Mononuclear cell (primary cell): ENCODE measurements around the gene RAVER1. TPM values are rescaled to one million over a fixed set of nuclear protein-coding genes. Genes with fewer than 3 reads are reported as not detected.
"Not testable (repeated sequence)": the region's sequence is repeated elsewhere in the genome, so short reads cannot be mapped to it uniquely, and the experiment has no call there.

Experiments used
- H3K27me3 ChIP-seq: 2 replicates; pipeline ENCODE4 v1.6.0; 2011; ENCODE audit warnings: low read length, control low read depth; ENCODE audit not compliant: insufficient read depth
- H3K4me1 ChIP-seq: 2 replicates; pipeline ENCODE4 v1.5.1; 2011; ENCODE audit warnings: mild to moderate bottlenecking, low read length, control low read depth; ENCODE audit not compliant: insufficient read depth
- H3K4me3 ChIP-seq: 2 replicates; pipeline ENCODE4 v1.5.1; 2011; ENCODE audit warnings: mild to moderate bottlenecking, low read length, moderate library complexity
- H3K9me3 ChIP-seq: 2 replicates; pipeline ENCODE4 v1.5.1; 2011; ENCODE audit warnings: low read depth, mild to moderate bottlenecking, control low read depth, low read length
- total RNA-seq: library from RNA; depleted of rRNA; stranded (reverse); fragments of >200 nt; gene quantifications from one replicate; pipeline ENCODE4 v1.2.3, GENCODE V29; 2012

The RAVER1 gene, protein sequence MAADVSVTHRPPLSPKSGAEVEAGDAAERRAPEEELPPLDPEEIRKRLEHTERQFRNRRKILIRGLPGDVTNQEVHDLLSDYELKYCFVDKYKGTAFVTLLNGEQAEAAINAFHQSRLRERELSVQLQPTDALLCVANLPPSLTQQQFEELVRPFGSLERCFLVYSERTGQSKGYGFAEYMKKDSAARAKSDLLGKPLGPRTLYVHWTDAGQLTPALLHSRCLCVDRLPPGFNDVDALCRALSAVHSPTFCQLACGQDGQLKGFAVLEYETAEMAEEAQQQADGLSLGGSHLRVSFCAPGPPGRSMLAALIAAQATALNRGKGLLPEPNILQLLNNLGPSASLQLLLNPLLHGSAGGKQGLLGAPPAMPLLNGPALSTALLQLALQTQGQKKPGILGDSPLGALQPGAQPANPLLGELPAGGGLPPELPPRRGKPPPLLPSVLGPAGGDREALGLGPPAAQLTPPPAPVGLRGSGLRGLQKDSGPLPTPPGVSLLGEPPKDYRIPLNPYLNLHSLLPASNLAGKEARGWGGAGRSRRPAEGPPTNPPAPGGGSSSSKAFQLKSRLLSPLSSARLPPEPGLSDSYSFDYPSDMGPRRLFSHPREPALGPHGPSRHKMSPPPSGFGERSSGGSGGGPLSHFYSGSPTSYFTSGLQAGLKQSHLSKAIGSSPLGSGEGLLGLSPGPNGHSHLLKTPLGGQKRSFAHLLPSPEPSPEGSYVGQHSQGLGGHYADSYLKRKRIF
- 9.6 TPM for total RNA-seq

DNA sequence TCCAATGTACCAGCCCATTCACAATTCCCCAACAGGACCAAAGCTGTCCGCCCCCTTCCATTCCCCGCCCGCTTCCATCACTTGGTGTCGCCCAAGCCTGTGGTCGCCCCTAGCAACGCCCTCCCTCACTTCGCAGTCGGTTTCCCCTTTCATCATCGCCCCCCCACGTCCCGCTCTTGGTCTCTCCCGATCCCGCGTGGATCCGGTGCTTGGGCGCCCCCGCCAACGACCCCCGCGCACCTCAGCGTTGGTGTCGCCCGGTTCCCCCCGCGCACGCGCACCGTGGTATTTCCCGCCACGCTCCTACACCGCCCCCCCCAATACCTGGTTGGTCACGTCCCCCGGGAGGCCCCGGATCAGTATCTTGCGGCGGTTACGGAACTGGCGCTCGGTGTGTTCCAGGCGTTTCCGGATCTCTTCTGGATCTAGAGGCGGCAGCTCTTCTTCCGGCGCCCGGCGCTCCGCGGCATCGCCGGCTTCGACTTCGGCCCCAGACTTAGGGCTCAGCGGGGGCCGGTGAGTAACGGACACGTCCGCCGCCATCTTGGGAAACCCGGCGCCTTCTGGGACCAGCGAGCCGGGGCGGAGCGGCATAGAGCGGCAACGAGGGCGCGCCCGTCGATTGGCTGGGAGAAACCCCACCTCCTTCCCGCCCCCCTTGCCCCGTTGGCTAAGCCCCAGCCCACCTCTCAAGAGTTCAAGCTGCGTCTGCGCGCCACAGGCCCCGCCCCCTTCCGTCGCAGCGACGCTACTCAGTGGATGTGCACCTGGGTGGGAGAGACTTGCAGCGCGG is at the start of gene RAVER1:
TSS of gene RAVER1 (minus strand) at position 565 of the 793 bp plus-strand sequence. CDS start at position 543, 22 bp downstream.
- H3K9me3 ChIP-seq = no peaks in the 10 kb centered on the region
- peak within 1 kb of the TSS; percentile 86 for H3K4me3 ChIP-seq
- H3K4me1 ChIP-seq = peaks cover 49% of the 10 kb centered on the region
- no peaks in the 10 kb centered on the region for H3K27me3 ChIP-seq

DNA sequence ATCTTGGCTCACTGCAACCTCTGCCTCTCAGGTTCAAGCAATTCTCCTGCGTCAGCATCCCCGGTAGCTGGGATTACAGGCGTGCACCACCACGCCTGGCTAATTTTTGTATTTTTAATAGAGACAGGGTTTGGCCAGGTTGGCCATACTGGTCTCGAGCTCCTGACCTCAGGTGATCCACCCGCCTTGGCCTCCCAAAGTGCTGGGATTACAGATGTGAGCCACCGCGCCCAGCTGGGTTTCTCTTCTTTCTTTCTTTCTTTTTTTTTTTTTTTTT is 49.8 kb upstream of the RAVER1 start:
- not testable (repeated sequence) for H3K4me3 ChIP-seq, H3K9me3 ChIP-seq, H3K27me3 ChIP-seq
- H3K4me1 ChIP-seq = peaks cover 36% of the 10 kb centered on the region

DNA sequence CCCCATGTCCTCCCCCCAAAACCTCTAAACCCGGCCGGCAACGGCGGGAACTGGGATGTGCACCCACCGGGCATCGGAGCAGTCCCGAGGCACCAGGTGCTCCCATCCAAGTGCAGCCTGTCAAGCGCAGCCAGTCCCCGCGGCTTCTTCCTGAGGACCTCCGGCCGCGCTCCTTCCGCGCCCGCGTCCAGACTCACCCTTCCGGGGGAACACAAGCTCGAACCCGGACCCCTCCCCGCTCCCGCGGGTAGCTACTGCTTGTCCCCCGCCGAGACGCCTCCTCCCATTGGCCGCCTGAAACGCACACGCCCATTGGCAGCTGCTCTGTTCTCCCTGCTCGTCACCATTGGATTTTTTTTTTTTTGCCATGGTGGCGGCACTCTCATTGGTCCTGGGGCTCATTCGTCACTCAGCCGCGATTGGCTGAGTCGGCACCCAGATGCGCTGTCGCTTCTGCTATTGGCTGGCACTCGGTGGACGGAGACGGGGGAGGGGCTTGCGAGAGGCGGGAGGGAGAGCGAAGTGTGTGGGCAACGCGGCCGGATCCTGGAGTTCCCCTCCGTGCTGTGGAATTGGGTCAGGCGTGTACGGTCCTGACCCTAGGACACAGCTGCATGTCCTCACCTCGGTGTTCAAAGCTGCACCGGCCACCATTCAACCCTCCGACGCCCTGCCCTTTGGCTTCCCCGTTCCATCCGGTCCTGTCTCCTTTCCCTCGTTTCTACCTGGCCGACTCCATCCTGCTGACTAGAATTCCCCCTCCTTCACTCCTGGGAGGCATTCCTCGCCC is 47.2 kb upstream of the RAVER1 start, which contains the start of gene TYK2:
TSS of gene TYK2 (minus strand) at position 260 of the 790 bp plus-strand sequence. CDS start 2,166 bp downstream, outside the sequence.
- Histone ChIP-seq H3K9me3 (no peaks in the 10 kb centered on the region), H3K27me3 (no peaks in the 10 kb centered on the region), H3K4me1 (peaks cover 37% of the 10 kb centered on the region), H3K4me3 (peak within 1 kb of the TSS; percentile 98)

DNA sequence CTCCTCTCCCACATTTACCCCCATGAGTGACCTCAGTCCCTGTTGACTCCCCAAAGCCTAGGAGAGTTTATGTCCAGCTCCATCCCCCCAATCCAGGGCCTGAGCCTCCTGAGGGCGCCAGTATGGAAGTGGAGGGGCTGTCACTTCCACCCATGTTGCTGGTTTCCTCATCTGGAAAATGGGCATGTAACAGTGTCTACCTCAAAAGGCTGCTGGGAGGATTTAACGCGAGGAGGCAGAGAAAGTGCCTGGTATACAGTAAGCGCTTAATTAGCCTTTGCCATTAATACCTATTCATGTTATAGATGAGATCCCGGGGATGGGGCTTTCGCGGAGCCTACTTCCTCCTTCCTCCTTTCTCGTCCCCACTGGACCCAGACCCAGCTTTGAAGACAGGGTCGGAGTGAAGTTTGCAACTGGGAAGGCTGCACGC is 46.6 kb upstream of the RAVER1 start:
- H3K9me3 ChIP-seq = no peaks in the 10 kb centered on the region
- no peaks in the 10 kb centered on the region for H3K27me3 ChIP-seq
- H3K4me3 ChIP-seq = peak overlapping the region; percentile 98
- H3K4me1 ChIP-seq = peaks cover 43% of the 10 kb centered on the region

DNA sequence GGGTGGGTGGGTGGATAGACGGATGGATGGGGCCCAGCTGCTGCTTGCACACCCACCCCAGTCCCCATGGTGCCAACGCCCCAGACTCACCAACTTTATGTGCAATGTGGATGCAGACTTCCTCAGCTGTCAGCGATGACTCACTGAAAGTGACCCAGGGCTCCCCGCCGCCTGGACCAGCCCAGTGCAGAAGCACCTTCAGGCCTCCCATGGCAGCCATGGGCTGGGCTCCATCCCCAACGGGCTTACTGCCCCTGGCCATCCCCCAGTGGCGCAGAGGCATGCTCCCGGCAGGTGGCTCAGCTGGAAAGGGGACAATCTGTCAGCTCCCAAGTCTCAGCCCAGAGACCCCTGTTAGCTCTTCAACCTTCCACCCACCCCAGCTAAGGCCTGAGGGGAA is 44.8 kb upstream of the RAVER1 start:
- H3K4me1 ChIP-seq = peaks cover 56% of the 10 kb centered on the region
- no peaks in the 10 kb centered on the region for H3K9me3 ChIP-seq
- H3K27me3 ChIP-seq = no peaks in the 10 kb centered on the region
- no peak overlapping the region for H3K4me3 ChIP-seq

DNA sequence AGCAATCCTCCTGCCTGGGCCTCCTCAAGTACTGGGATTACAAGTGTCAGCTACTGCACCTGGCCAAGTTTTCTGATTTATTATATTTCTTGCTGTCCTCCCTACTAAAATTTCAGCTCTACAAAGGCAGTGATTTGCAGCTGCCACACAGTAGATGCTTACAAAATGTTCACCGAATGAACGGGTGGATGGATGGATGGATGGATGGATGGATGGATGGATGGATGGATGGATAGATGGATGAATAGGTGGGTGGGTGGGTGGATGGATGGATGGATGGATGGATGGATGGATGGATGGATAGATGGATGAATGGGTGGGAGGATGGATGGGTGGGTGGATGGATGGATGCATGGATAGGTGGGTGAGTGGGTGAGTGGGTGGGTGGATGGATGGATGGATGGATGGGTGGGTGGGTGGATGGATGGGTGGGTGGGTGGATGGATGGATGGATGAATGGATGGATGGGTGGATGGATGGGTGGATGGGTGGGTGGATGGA is 43.9 kb upstream of the RAVER1 start:
- H3K4me1 ChIP-seq = peaks cover 57% of the 10 kb centered on the region
- not testable (repeated sequence) for H3K4me3 ChIP-seq, H3K9me3 ChIP-seq, H3K27me3 ChIP-seq

DNA sequence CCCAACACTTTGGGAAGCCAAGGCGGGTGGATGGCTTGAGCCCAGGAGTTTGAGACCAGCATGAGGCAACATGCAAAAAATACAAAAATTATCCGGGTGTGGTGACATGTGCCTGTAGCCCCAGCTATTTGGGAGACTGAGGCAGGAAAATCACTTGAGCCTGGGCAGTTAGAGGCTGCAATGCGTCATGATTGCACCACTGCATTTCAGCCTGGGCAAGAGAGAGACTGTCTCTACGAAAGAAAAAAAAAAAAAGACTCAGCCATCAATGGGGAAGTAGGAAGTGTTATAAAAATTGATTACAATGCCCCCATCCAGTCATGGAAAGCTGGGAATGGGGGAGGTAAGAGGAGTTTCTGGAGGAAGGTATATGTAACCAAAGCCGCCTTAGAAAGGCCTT is 41.6 kb upstream of the RAVER1 start:
- no peaks in the 10 kb centered on the region for H3K9me3 ChIP-seq

DNA sequence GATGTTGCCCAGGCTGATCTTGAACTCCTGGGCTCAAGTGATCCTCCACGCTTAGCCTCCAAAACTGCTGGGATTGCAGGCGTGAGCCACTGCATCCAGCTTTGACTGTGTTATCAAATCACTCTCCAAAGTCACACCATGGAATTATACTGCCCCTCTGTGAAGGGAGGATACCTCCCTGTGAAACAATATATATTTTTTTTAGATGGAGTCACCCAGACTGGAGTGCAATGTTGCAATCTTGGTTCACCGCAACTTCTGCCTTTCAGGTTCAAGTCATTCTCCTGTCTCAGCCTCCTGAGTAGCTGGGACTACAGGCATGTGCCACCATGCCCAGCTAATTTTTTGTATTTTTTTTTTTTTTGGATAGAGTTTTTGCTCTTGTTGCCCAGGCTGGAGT is 39.4 kb upstream of the RAVER1 start:
- Histone ChIP-seq H3K4me1 (peaks cover 28% of the 10 kb centered on the region), H3K4me3 (no peak overlapping the region), H3K27me3 (no peaks in the 10 kb centered on the region), H3K9me3 (no peaks in the 10 kb centered on the region)

More for the DNA sequence above, 41.6 kb upstream of the RAVER1 start:
- Histone ChIP-seq H3K4me1 (peaks cover 45% of the 10 kb centered on the region), H3K27me3 (no peaks in the 10 kb centered on the region), H3K4me3 (no peak overlapping the region)

DNA sequence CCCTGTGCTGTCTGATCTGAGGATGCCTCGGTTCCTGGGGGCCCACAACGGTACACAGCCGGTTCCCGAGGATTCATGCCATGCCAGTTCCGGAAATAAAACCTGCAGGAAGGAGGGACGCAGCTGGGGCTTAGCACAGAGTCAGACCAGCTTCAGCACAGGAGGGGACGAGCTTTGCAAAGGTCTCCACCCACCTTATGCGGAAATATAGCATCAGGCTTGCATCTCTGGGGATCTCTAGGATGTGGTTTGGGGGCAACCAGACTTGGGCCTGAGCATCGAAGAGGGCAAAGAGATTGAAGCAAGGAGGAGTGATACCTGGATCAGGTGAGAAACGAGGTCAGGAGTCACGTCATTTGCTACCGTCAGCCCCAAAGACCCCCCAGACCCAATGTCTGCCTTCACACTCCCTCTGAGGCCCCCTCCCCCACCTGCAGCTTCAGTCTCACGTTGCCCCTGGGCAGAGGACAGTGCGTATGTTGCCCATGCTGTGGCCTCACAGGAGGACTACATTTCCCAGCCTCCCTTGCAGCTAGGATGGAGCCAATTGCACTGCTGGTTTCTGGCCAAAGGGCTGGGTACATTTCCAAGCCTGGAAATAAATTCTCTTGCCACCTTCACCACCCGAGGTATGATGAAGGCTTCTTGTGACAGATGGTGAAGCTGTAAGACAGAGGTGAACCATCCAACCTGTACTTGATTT is 34.9 kb upstream of the RAVER1 start:
- peaks cover 9% of the 10 kb centered on the region for H3K4me1 ChIP-seq
- H3K9me3 ChIP-seq = no peaks in the 10 kb centered on the region
- H3K27me3 ChIP-seq = no peaks in the 10 kb centered on the region
- no peak overlapping the region for H3K4me3 ChIP-seq

DNA sequence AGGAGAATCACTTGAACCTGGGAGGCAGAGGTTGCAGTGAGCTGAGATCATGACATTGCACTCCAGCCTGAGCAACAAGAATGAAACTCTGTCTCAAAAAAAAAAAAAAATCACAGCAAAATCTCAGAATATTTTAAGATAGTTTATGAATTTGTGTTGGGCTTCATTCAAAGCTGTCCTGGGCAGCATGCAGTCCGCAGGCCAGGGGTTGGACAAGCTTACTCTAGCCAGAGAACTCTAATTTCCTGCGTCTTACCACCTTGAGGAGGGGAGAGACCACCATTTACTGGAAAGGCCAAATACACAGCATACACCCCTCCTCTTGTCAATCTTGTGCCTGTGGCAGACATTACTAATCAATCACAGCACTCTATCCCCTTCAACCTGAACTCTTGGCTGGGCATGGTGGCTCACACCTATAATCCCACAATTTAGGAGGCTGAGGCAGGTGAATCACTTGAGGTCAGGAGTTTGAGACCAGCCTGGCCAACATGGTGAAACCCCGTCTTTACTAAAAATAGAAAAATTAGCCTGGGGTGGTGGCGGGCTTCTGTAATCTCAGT is 33.7 kb upstream of the RAVER1 start:
- H3K27me3 ChIP-seq, H3K9me3 ChIP-seq, H3K4me3 ChIP-seq, H3K4me1 ChIP-seq: not testable (repeated sequence)

DNA sequence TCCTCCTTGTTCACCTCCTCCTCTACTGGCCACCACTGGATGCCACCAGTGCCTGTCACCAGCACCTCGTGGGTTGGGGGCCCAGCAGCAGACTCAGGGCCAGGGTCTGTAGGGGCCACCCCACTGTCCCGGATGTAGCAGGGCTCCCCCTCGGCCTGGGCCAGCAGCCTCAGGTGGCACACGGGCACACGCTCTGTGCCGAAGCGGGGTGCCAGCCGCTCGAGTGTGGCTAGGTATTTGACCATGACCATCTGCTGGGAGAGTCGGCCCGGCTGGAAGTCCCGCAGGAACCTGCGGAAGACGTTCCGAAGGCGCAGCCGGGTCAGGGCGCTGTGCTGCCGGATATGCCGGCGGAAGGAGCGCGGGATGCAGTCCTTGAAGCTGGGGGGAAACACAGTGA is 32.2 kb upstream of the RAVER1 start:
- Histone ChIP-seq H3K27me3 (no peaks in the 10 kb centered on the region), H3K4me1 (no peaks in the 10 kb centered on the region), H3K9me3 (no peaks in the 10 kb centered on the region), H3K4me3 (no peak overlapping the region)

DNA sequence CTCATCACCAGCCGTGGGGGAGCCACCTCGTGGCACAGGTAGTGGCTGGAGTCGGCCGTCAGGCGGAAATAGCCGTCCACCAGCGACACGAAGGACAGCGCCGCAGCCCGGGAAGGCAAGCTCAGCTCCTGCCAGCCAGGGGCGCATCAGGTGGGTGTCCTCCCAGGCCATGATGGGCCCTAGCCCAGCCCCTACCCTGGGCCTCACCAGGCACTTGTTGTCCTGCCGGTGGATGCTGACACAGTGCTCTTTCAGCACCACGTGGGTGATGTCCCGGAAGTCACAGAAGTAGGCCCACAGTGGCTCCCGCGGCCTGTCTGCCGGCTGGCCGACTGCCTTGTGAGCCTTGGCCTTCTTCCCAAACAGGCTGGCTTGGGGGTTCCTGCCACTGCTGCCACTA is 31.3 kb upstream of the RAVER1 start:
- H3K4me1 ChIP-seq = no peaks in the 10 kb centered on the region
- no peaks in the 10 kb centered on the region for H3K9me3 ChIP-seq
- H3K27me3 ChIP-seq = no peaks in the 10 kb centered on the region
- no peak overlapping the region for H3K4me3 ChIP-seq

DNA sequence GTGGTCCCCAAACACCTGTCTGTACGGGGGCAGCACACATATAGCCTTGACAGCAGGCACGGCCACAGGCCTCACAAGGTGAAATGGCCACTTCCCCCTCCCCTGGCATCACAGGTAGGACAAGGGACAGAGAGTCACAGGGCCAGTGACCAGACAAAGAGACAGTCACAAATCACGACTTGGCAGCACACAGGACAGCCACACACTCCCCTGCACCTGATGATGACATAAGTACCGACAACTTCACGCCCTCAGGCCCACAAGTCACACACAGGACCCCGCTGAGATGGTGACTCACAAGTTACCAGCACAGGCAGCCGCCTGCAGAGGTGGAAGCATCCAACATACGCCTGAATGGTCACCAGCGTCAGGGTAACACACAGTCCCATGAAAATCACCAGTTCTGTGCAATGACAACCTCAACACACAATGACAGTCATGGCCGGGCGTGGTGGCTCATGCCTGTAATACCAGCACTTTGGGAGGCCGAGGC is 30.5 kb upstream of the RAVER1 start:
- H3K9me3 ChIP-seq = no peaks in the 10 kb centered on the region
- H3K4me3 ChIP-seq = no peak overlapping the region
- H3K4me1 ChIP-seq = no peaks in the 10 kb centered on the region
- H3K27me3 ChIP-seq = no peaks in the 10 kb centered on the region
